Measurements from ENCODE around the gene CHCHD6.

DNA sequence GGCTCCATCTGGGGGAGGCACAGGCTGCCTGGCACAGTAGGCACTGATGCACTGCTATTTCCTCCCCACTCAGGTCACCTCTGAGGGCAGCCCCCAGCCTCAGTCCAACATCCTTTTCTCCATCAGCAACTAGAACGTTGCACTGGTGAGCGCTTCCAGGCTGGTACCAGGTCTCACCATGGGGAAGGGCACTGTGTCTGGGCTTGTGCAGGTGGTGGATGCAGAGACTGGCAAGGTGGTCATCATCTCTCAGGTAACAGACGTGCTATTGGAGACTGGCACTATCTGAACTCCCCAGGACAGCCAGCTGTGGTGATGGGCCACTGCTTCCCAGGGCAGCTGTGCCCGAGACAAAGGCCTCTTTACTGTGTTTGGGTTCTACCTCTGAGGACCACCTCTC lies 40.8 kb upstream of the CHCHD6 start:
- no peak for TF ChIP-seq CTCF (IDR thresholded peaks at IDR 0.05; ENCODE audit: low read depth, low read length)
- TF ChIP-seq EZH2phosphoT487 (IDR thresholded peaks at IDR 0.05; ENCODE audit: low read depth) = no peak
